OCI-LY7 (cell line): ENCODE data around the gene GGT6.

ENCODE experiments used
- EZH2phosphoT487 ChIP-seq: fragments of 200-600 bp; sonication (generic); IDR thresholded peaks from 2 replicates; pipeline ENCODE4 v1.6.1; 2018; ENCODE audit warnings: low read depth, borderline replicate concordance, mild to moderate bottlenecking, mixed run types, antibody characterized with exemption, low read length, moderate library complexity, mixed read lengths
- TF ChIP-seq, protein P1 (sequence below): fragments of 200-600 bp; sonication (generic); conservative IDR thresholded peaks from 2 replicates; pipeline ENCODE4 v1.5.1; 2014; ENCODE audit warnings: mild to moderate bottlenecking, antibody characterized with exemption, low read length, moderate library complexity, mixed read lengths

DNA sequence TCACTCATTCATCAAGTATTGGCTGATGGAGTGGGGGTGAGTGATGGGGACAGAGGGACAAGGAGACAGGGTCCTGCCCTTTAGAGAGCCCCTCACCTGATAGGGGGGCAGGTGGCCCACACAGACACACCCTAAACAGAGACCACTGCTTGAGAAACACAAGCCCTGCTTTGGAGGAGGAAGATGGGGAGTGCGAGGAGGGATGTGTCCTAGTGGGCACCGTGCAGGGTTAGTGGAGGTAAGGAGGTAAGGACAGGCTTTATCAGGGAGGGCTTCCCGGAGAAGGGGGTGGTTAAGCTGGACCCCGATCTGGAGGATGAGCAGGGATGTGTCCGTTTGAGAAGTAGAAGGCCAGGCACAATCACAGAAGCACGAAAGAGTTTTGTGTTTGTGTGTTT lies 15.8 kb upstream of the GGT6 start:
- TF ChIP-seq EZH2phosphoT487: no peak
- TF ChIP-seq, protein P1, sequence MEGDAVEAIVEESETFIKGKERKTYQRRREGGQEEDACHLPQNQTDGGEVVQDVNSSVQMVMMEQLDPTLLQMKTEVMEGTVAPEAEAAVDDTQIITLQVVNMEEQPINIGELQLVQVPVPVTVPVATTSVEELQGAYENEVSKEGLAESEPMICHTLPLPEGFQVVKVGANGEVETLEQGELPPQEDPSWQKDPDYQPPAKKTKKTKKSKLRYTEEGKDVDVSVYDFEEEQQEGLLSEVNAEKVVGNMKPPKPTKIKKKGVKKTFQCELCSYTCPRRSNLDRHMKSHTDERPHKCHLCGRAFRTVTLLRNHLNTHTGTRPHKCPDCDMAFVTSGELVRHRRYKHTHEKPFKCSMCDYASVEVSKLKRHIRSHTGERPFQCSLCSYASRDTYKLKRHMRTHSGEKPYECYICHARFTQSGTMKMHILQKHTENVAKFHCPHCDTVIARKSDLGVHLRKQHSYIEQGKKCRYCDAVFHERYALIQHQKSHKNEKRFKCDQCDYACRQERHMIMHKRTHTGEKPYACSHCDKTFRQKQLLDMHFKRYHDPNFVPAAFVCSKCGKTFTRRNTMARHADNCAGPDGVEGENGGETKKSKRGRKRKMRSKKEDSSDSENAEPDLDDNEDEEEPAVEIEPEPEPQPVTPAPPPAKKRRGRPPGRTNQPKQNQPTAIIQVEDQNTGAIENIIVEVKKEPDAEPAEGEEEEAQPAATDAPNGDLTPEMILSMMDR: no peak
